ENCODE results near the gene MEGF10. TPM values are rescaled to one million over a fixed set of nuclear protein-coding genes. Genes with fewer than 3 reads are reported as not detected.

MEGF10 gene
- total RNA-seq, 1 donor from 2014 or later, result not detected

GRCh38 chr5:127409921-127410675 lies 119.5 kb downstream of the MEGF10 start:
- intact Hi-C loops (cut with micrococcal nuclease), result no loop called here

- intact Hi-C loops (cut with micrococcal nuclease), result no loop called here
Observed at GRCh38 chr5:127410959-127411358, 120.4 kb downstream of the MEGF10 start.

DNA sequence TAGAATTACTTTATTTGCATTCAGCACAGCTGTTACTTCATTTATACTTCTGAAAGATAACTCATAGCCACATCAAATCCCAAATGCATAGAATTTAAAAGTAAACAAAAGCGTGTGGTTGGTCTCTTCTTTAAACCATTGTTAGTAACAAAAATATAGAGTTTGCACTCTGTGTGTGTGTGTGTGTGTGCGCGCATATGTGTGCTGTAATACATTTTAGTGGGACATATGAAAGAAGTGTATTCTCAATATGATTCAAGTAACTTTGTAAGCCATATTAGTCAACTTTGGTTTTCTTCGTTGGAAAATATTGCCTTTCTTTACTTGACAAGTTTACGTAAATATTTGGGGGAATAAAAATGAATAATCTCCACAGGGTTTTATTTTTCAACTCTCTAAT lies 120.8 kb downstream of the MEGF10 start:
- intact Hi-C loops (cut with micrococcal nuclease), result no loop called here

DNA sequence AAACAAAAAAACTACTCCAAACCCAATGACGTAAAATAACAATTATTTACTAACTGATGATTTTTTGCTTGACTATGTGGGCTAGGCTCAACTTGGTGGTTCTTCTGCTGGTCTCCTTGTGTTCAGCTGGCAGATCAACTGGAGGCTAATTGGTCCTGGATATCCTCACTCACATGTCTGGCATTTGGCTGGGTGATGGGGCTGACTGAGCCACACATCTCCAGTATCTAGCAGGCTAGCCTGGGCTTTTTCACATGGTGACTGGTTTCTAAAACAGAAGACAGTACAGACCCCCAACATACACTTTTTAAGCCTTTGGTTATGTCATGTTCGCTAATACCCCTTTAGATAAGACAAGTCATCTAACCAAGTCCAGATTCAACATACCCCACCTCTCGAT lies 122.1 kb downstream of the MEGF10 start:
- intact Hi-C loops (cut with micrococcal nuclease), result no loop called here

DNA sequence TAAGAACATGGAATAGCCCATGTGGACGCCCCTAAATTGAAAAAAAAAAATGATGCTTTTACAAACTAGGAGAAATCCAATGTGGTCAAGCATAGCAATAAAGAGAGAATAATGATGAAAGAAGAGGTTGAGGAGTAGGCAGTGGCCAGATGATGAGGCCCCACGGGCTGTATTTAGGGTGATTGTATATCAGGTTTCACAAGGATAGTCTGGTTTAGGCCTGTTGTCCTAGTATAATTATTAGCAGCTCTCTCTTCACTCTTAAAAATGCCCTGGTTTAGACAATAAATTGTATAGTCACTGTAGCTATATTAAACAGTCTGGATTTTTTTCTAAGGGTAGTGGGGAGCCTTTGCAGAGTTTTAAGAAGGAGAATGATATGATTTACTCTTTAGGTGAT lies 124.4 kb downstream of the MEGF10 start:
- intact Hi-C loops (cut with micrococcal nuclease), result no loop called here

- intact Hi-C loops (cut with micrococcal nuclease), result no loop called here
Observed at GRCh38 chr5:127416906-127417305, 126.3 kb downstream of the MEGF10 start.

- intact Hi-C loops (cut with micrococcal nuclease), result no loop called here
Observed at GRCh38 chr5:127417528-127417927, 126.9 kb downstream of the MEGF10 start.

DNA sequence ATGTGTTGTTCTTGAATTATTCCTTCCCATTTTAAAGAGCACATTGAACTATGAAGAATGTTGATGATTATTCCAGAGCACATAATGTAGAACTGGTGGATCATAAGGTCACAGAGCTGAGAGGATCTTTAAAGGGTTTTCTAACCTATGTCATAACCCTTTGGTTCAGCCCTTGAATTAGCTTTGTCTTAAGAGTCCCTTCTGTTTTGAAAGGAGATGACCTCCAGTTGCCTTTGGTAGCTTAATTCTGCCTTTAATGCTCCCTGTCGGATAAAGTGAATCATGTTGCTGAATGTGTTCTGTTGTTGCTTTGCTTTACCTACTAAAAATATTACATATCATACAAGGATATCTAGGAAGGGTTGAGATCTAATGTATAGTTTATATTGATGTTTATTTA lies 127.8 kb downstream of the MEGF10 start:
- intact Hi-C loops (cut with micrococcal nuclease), result no loop called here

- intact Hi-C loops (cut with micrococcal nuclease), result no loop called here
Observed at GRCh38 chr5:127418974-127419682, 128.5 kb downstream of the MEGF10 start.

DNA sequence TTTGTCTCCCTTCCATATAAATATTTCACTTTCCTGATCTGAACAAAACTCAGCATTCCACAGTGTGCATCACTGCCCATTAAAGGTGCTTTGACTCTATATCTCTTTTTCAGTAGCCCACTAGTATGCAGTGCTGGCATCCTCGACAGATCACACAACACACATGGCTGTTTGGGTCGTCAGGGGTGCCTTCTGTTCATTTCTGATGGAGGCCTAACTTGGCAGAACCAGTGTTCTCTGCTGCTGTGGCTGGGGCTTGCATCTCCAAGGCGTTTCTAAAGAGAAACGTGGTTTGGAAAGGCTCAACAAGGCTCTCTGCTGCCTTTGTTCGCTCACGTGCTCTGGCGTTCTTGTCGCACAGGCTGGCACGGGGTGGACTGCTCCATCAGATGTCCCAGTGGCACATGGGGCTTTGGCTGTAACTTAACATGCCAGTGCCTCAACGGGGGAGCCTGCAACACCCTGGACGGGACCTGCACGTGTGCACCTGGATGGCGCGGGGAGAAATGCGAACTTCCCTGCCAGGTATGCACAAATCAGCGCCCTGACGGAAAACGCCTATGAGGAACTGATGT lies 129.2 kb downstream of the MEGF10 start:
- intact Hi-C loops (cut with micrococcal nuclease), result no loop called here

DNA sequence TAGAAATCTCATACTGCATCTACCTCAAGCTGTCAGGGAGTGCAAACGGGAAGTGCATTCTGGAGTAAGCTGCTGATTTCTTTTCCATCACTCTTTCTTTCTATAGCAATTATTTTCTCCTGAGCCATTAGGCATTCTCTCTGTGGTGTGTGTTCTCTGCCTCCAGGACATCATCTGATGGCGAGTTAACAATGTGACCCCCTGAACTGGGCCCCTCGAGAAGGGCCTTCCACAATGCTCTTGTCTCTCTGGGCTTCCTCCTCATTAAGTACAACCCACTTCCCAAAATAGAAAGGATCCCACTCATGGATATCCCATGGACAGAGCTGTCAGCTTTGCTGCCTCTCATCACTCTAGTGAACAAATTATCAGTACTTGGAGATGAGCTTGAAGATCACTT lies 130.2 kb downstream of the MEGF10 start:
- intact Hi-C loops (cut with micrococcal nuclease), result no loop called here

- intact Hi-C loops (cut with micrococcal nuclease), result no loop called here
Observed at GRCh38 chr5:127421471-127421870, 130.9 kb downstream of the MEGF10 start.

DNA sequence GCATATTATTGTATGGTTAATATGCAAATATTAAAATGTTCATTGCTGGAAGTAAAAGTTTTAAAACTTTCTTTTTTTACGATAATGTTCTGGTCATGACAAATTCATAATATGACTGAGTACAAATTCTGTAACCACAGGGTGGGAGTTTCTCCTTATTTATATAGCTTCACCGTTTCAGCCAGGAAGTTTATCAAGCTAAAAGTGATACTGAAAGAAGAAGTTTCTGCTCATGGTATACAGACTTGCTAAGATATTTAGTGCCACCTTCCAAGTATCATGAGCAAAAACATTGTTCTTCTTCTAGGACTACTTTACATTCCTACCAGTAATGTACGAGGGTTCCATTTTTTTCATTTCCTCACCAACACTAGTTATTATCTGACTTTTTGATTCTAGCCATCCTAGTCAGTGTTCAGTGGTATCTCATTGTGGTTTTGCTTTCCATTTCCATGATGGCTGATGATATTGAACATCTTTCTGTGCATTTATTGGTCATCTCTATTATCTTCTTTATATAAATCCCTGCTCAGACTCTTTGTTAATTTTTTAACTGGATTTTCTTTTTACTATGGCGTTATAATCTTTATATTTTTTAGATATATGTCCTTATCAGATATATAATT lies 132.7 kb downstream of the MEGF10 start:
- intact Hi-C loops (cut with micrococcal nuclease), result no loop called here

- intact Hi-C loops (cut with micrococcal nuclease), result no loop called here
Observed at GRCh38 chr5:127425037-127425436, 134.4 kb downstream of the MEGF10 start.

GRCh38 chr5:127425868-127426267 lies 135.3 kb downstream of the MEGF10 start:
- intact Hi-C loops (cut with micrococcal nuclease), result no loop called here

DNA sequence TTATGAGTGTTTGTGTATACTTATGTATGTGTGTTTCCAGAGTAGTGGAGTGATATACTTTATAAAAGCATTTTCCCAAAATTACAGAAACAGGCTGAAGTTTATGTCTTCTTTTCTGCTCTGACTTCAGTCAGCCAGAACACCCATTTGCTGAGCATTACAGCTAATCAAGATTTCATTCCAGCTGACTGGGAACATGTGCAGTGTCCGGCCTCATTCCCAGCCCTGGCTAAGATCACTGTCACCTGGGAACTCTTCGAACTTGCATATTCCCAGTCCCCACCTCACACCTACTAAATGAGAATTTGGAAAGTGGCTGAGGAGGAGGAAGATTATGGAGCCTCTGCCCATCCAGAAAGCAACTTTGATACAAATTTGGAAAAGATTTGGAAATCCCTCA lies 136.1 kb downstream of the MEGF10 start:
- intact Hi-C loops (cut with micrococcal nuclease), result no loop called here

GRCh38 chr5:127428276-127428675 lies 137.7 kb downstream of the MEGF10 start:
- intact Hi-C loops (cut with micrococcal nuclease), result no loop called here

DNA sequence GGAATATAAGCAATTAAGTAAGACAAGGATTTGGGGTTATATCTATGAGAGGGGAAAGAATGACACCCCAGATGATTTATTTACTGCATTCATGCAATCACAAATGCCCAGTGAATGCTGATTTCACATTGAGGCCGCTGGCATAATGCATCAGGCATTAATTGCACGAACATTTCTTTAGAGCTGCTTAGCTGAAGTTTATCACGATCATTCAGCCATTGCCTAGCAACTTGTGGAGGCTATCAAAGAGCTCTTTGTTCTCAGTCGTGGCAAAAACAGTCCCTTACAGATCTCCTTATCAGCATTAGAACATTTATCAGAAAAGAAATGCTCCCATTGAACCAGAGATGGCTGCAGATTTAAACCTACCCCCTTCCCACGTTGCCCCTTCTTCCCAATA lies 138.2 kb downstream of the MEGF10 start:
- intact Hi-C loops (cut with micrococcal nuclease), result no loop called here

DNA sequence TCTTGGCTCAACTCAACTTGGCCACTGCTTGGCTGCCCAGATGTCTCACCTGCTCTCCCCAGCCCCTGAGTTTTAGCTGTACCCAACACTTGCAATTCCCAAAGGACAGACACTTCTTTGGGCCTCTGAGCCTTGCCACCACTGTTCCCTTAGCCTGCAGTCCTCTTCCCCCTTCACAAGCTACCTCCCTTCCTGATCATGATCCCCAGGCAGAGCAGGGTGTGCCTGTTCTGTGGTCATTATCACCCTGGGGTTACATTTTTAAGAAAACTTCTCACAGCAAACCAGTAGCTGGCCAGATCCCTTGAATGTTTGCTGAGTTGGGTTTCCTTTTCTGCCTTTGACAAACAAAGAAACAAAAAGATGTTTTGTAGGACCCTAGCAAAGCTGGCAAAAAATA lies 139.3 kb downstream of the MEGF10 start:
- intact Hi-C loops (cut with micrococcal nuclease), result no loop called here

DNA sequence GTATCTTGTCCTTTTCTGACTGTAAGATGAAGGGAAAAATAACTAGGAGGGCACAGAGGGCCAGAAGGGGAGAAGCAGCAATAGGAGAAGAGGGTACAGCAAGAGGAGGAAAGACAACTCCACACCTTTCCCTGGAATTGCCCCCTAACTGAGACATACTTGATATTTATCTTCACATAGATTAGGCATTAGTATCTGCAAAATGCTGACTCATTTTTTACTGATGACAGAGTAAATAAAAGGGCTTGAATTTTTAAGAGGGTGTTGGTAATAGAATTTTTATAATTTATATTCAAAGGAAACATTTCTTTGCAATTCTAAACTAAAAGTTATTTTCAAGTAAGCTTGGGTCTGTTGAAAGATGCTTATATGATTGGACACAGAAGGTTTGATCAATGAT lies 140.0 kb downstream of the MEGF10 start:
- intact Hi-C loops (cut with micrococcal nuclease), result no loop called here

- intact Hi-C loops (cut with micrococcal nuclease), result no loop called here
Observed at GRCh38 chr5:127431977-127432585, 141.5 kb downstream of the MEGF10 start.

DNA sequence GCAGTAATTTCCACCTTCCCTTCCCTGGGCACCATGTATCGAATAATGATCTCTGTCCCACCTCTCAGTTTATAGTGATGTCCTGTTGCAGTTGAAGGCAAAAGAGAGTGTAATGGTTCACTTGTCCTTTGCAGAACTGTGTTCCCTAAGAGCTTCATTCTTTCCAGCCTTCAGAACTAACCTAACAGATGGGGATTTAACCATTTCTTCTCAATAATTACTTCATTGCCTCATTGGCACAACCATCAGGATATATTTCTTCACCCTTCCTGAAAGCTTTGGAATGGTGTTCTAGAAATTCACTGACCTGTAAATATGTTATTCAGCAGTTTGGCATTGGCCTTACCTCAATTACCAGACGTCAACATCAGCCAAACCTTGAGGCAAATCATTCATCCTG lies 142.9 kb downstream of the MEGF10 start:
- intact Hi-C loops (cut with micrococcal nuclease), result no loop called here

All from T-helper 1 cell treated with Interleukin-12 subunit alpha and Interleukin-12 subunit beta and Interleukin-4 antibody, amounts not matched to agents 30 ng/mL and 1 ng/mL, for 36 hours (primary cell).